ENCODE measurements around the gene PUM2. TPM values are rescaled to one million over a fixed set of nuclear protein-coding genes. Genes with fewer than 3 reads are reported as not detected.

PUM2 gene
- total and polyA plus RNA-seq, 2 of the 8 experiments (the other 6 are each of a cell fraction or from before 2014, with no cell fraction given): 46.6 to 114 TPM

- H3K4me2 ChIP-seq (ENCODE audit: insufficient read depth in 1 of 2, low read depth in 2 of 2, low read length in 2 of 2): no peak overlapping the region
- H4K91ac ChIP-seq (replicated peaks; ENCODE audit: insufficient read length, low read length): peak overlapping the region; percentile 40
- FAIRE-seq (no peak), DNase-seq (ENCODE audit: low read depth in 1 of 2, low spot score in 2 of 2) (no peak)
- H3K79me1 ChIP-seq (ENCODE audit: low read depth, low read length): no peaks in the 10 kb centered on the region
- no peaks in the 10 kb centered on the region for H3K36me3 ChIP-seq (ENCODE audit: control insufficient read depth in 2 of 4, insufficient read depth in 4 of 4, low read length in 3 of 4)
- peaks cover 0 to 3% (median 2%) of the 10 kb centered on the region in 4 experiments; a peak in 4 of 7 replicates for H3K27me3 ChIP-seq (replicated peaks in 1 of 4; ENCODE audit: control insufficient read depth in 3 of 4, extremely low read depth in 1 of 4, insufficient read depth in 3 of 4, low read length in 3 of 4)
- no peak overlapping the region for H2AK5ac ChIP-seq (ENCODE audit: low read depth, low read length)
- H3K4me3 ChIP-seq (ENCODE audit: extremely low read depth in 1 of 4, insufficient read depth in 2 of 4, low read depth in 3 of 4, low read length in 4 of 4): no peak overlapping the region
- TF ChIP-seq RAD21 (IDR thresholded peaks at IDR 0.05 in 1 of 2, conservative IDR thresholded peaks at IDR 0.05 in 1 of 2; ENCODE audit: low read depth in 2 of 2, low read length in 2 of 2): no peak
- TF ChIP-seq EZH2 (IDR thresholded peaks at IDR 0.05; ENCODE audit: low read depth, low read length, severe bottlenecking): no peak
- TF ChIP-seq MAX (IDR thresholded peaks at IDR 0.05): no peak
- no peak for TF ChIP-seq BRCA1 (IDR thresholded peaks at IDR 0.05; ENCODE audit: low read depth, low read length)
- H3K23ac ChIP-seq (ENCODE audit: insufficient read length): no peak overlapping the region
- 91 to 100% methylated on average over 1 to 6 of the region's 6 CpGs for WGBS, 2 experiments (ENCODE audit: extremely low coverage in 1 of 2, insufficient coverage in 1 of 2, insufficient read length in 1 of 2, insufficient replicate concordance in 2 of 2, low coverage in 1 of 2, low lambda C conversion rate in 2 of 2, missing lambda C conversion rate in 1 of 2)
- H3K9me3 ChIP-seq (ENCODE audit: insufficient read depth in 2 of 2, low read depth in 1 of 2, low read length in 1 of 2): no peaks in the 10 kb centered on the region
- peak overlapping the region; percentile 49; the same call in 1 of the 2 replicates for H2BK20ac ChIP-seq (ENCODE audit: low read length)
- POLR2A ChIA-PET (ENCODE audit: partially characterized antibody): interaction anchor here (1.1 to 2.1 kb wide), 6 partner anchors 9 to 216 kb away, joined by 3 to 7 read pairs (median 4); partner anchors contain the start of gene RHOB
- H2AFZ ChIP-seq (ENCODE audit: low read length): peak overlapping the region; percentile 48; the same call in 1 of the 2 replicates
- H2BK120ac ChIP-seq (replicated peaks; ENCODE audit: low read depth, low read length): no peak overlapping the region
- 0 out of 2 replicates have a peak overlapping the region, but pooled peaks have one; percentile 19 for H3K18ac ChIP-seq (ENCODE audit: extremely low read depth, low read length)
- no peak overlapping the region for H3K9ac ChIP-seq (replicated peaks in 1 of 4; ENCODE audit: extremely low read depth in 1 of 4, low read depth in 3 of 4, low read length in 3 of 4)
- no peak overlapping the region for H3K27ac ChIP-seq (ENCODE audit: low read depth, low read length)
- H3K4ac ChIP-seq (replicated peaks; ENCODE audit: insufficient read length, low read depth, low read length): no peak overlapping the region
- H4K8ac ChIP-seq (ENCODE audit: extremely low read depth, insufficient read depth, low read length): no peak overlapping the region
- CTCF ChIA-PET (ENCODE audit: partially characterized antibody): interaction anchor here (0.5 to 6.8 kb wide), 16 partner anchors 9 to 216 kb away, joined by 3 to 63 read pairs (median 4); no protein-coding TSS in a partner anchor
- H4K20me1 ChIP-seq (replicated peaks in 1 of 2; ENCODE audit: control insufficient read depth in 1 of 2, insufficient read depth in 2 of 2, low read length in 2 of 2): no peaks in the 10 kb centered on the region
- peak overlapping the region; percentile 85; the same call in 1 of the 2 replicates for H2BK15ac ChIP-seq (ENCODE audit: low read length)
- peak overlapping the region; percentile 35; the same call in 1 of the 2 replicates for H2BK5ac ChIP-seq (ENCODE audit: low read depth, low read length)
- H3K4me1 ChIP-seq (replicated peaks in 1 of 4; ENCODE audit: control insufficient read depth in 3 of 4, insufficient read depth in 4 of 4, low read length in 3 of 4): peaks cover 3 to 10% (median 5%) of the 10 kb centered on the region in 4 experiments; a peak in 6 of 7 replicates
- H3K14ac ChIP-seq (ENCODE audit: insufficient read length): no peak overlapping the region
- peak overlapping the region; percentile 65; the same call in 1 of the 2 replicates for H2BK12ac ChIP-seq (ENCODE audit: low read depth, low read length)
- no peak overlapping the region for H4K5ac ChIP-seq (ENCODE audit: insufficient read length, low read depth, low read length)
- no peaks in the 10 kb centered on the region for H3K23me2 ChIP-seq (ENCODE audit: low read depth, low read length)
- no peaks in the 10 kb centered on the region for H3K79me2 ChIP-seq (ENCODE audit: control insufficient read depth in 1 of 2, insufficient read depth in 2 of 2, low read length in 2 of 2)
- no peak overlapping the region for H3K56ac ChIP-seq (replicated peaks; ENCODE audit: insufficient read length, low read depth, low read length)
These were observed 119.5 kb downstream of the PUM2 start for GRCh38 chr2:20231159-20231558.

Data from H1 (cell line).